ENCODE results near the gene NSRP1. TPM values are rescaled to one million over a fixed set of nuclear protein-coding genes. Genes with fewer than 3 reads are reported as not detected.
"Not testable (repeated sequence)": the region's sequence is repeated elsewhere in the genome, so short reads cannot be mapped to it uniquely, and the experiment has no call there.

NSRP1 gene
- total RNA-seq, 1 donor from 2014 or later = 35.7 TPM

- intact Hi-C loops (cut with DNase I) = no loop called here
- no peak for DNase-seq (ENCODE audit: low spot score)
Observed at GRCh38 chr17:30170415-30170987, 53.9 kb downstream of the NSRP1 start.

DNA sequence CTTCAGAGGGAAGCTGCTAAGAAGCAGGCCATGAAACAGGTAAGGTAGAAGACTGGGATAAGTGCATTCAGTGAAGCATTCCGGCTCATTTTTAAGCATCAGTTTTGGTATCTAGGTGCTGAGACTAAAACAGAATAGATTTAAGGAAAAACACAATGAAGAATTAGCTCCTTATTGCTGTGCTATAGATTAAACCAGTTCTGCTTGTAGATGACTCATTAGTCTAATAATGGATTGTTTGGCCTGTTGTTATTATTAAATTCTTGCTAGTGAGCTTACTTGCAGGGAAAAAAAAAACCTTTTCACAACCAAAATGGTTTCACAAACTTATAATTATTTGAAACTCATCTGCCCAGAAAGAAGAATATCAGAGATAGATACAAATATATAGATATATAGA lies 55.9 kb downstream of the NSRP1 start:
- intact Hi-C loops (cut with DNase I) = no loop called here
- no peak for DNase-seq (ENCODE audit: low spot score)

- DNase-seq (ENCODE audit: low spot score) = no peak
- intact Hi-C loops (cut with DNase I) = no loop called here
Observed at GRCh38 chr17:30173649-30174048, 57.0 kb downstream of the NSRP1 start.

- intact Hi-C loops (cut with DNase I) = no loop called here
- no peak for DNase-seq (ENCODE audit: low spot score)
Observed at GRCh38 chr17:30174556-30174955, 57.9 kb downstream of the NSRP1 start.

DNA sequence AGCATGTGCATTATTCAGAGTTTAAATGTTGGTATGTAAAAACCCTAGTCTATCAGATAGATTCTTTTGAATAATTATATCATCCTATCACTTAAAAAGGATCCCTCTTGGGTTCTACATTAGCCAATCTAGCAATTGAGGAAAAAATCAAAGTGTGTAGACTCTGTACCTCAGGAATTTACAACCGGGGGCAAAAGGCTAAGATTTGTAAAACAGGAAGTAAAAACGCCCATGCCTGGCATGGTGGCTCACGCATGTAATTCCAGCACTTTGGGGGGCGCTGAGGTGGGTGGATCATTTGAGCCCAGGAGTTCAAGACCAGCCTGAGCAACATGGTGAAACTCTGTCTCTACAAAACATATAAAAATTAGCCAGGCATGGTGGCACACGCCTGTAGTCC lies 60.2 kb downstream of the NSRP1 start:
- intact Hi-C loops (cut with DNase I) = no loop called here
- DNase-seq (ENCODE audit: low spot score) = no peak

- intact Hi-C loops (cut with DNase I) = loop anchor here (10.0 kb wide), 1 partner anchor 52 kb away; no protein-coding TSS in a partner anchor
- DNase-seq (ENCODE audit: low spot score) = no peak
Observed at GRCh38 chr17:30186761-30187160, 70.1 kb downstream of the NSRP1 start.

DNA sequence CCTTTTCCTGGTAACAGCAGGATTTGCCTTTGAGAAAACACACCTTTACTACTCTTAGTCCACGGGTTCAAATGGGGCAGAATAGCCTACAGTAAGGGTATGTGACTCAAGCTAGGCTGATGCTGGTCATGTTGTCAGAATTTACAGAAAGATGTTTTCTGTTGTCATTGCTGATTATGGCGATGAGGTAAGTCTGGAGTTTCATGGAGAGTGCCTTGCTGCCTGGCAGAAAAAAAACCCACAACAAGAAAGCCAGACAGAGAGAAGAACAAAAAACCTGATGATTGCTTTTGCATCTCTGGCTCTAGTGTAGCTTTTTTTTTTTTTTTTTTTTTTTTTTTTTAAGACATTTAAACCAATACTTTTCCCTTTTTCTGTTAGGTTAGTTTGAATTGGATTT lies 71.0 kb downstream of the NSRP1 start:
- DNase-seq (ENCODE audit: low spot score) = no peak
- intact Hi-C loops (cut with DNase I) = loop anchor here (10.0 kb wide), 1 partner anchor 53 kb away; no protein-coding TSS in a partner anchor

DNA sequence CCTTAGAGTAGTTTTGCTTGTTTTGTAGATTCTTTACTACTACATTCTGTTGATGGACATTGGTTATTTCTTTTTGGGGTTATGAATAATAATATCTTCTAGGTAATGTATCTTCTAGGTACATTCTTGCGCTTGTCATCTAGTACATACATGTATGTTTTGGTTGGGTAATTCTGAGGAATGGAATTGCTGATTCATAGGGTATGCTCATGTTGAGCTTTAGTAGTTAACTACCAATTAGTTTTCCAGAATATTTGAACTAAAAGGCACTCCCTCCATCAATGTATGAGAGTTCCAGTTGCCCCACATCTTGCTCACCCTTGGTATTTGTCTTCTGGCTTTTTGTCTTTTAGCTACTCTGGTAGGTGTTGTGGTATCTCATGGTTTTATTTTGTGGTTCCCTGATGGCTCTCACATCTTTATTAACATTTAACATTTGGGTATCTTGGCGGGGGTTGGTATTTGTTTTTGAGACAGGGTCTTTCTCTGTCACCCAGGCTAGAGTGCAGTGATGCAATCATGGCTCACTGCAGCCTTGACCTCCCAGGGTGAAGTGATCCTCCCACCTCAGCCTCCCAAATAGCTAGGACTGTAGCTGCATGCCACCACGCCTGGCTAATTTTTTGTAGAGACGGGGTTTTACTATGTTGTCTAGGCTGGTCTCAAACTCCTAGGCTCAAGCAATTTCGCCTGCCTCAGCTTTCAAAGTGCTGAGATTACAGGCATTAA lies 71.8 kb downstream of the NSRP1 start:
- intact Hi-C loops (cut with DNase I) = loop anchor here (10.0 kb wide), 1 partner anchor 54 kb away; no protein-coding TSS in a partner anchor
- no peak for DNase-seq (ENCODE audit: low spot score)

DNA sequence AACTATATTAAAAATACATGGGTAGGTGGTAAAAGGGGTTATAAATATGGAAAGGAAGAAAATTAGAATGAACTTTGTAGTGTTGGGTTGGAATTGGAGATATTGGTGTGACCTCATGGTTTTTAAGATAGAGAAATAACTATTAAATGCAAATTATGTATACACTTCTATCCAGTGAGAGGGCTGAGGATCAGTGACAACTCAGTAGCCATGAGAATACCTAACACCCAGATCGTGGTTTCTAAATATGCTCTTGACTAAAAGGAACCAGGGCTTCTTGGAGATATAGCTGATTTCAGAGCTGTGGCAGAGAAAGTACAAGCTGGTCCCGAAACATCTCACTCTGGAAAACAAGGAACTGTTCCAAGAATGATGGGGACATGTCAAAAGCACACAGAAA lies 74.5 kb downstream of the NSRP1 start:
- DNase-seq (ENCODE audit: low spot score) = no peak
- intact Hi-C loops (cut with DNase I) = no loop called here

DNA sequence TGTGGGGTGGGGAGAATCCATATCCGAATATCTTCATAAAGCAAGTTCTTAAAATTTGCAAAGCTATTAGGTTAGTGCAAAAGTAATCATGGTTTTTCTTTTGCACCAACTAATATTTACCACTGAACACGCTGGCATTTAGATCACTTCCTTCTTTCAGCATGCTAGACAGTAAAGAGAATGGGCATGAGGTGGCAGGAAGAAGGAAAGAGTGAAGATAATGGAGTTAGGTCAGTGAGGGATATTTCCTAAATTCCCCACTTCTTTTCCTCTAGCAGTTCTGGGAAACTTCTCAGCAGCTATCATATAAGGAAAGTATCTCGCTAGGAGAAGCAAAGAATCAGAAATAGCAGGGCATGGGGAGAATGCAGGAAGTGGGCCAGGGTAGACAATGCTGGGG lies 79.9 kb downstream of the NSRP1 start:
- intact Hi-C loops (cut with DNase I) = no loop called here

GRCh38 chr17:30197416-30197815 lies 80.8 kb downstream of the NSRP1 start:
- intact Hi-C loops (cut with DNase I) = no loop called here
- no peak for DNase-seq (ENCODE audit: low spot score)

More for the DNA sequence above, 79.9 kb downstream of the NSRP1 start:
- no peak for DNase-seq (ENCODE audit: low spot score)

- no peak for DNase-seq (ENCODE audit: low spot score)
- intact Hi-C loops (cut with DNase I) = no loop called here
Observed at GRCh38 chr17:30199600-30199999, 83.0 kb downstream of the NSRP1 start.

GRCh38 chr17:30200106-30200505 lies 83.5 kb downstream of the NSRP1 start:
- intact Hi-C loops (cut with DNase I) = no loop called here
- no peak for DNase-seq (ENCODE audit: low spot score)

- DNase-seq (ENCODE audit: low spot score); intact Hi-C loops (cut with DNase I): not testable (repeated sequence)
Observed at GRCh38 chr17:30200656-30201055, 84.0 kb downstream of the NSRP1 start.

- no peak for DNase-seq (ENCODE audit: low spot score)
Observed at GRCh38 chr17:30203471-30203981, 86.9 kb downstream of the NSRP1 start.

GRCh38 chr17:30207655-30208054 lies 91.0 kb downstream of the NSRP1 start:
- intact Hi-C loops (cut with DNase I) = no loop called here
- DNase-seq (ENCODE audit: low spot score) = no peak

More at GRCh38 chr17:30203471-30203981, 86.9 kb downstream of the NSRP1 start:
- intact Hi-C loops (cut with DNase I) = no loop called here

GRCh38 chr17:30208214-30208613 lies 91.6 kb downstream of the NSRP1 start:
- no peak for DNase-seq (ENCODE audit: low spot score)
- intact Hi-C loops (cut with DNase I) = no loop called here

DNA sequence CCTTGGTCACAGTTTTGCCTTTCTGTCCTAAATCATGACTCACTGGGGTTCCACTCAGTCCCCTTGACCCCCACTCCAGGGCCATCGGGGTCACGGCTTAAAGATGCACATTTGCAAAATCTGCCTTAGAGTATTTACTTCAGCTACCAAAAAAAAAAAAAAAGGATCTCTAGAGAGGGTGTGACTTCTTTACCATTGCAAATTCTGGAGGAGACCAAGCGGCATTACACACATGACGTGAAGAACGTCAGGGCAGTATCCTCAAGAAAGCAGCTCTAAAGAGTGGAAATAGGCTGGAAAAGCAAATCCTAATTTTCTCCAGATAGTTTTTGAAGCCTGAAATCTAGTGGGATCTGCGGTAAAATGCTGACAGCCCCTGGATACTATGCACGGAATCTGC lies 93.3 kb downstream of the NSRP1 start:
- intact Hi-C loops (cut with DNase I) = no loop called here
- no peak for DNase-seq (ENCODE audit: low spot score)

DNA sequence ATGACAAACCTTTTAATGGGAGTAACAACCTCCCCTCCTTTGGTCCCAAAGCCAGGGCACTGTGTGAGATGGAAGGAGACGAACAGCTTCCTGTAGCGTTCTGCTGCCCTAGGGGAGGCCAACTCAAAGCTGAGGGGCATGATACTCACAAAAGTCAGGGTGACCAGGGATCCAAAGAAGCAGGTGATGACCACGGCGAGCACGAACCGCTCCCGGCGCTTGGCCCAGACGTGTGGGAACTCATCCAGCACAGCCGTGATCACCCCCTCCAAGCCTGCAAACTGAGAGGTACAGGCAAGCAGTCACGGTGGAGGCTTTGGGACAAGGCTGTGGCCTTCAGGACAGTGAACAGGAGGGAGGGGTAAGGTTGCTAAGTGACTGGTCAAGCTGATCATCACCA lies 93.8 kb downstream of the NSRP1 start:
- intact Hi-C loops (cut with DNase I) = no loop called here
- no peak for DNase-seq (ENCODE audit: low spot score)

GRCh38 chr17:30210901-30211300 lies 94.3 kb downstream of the NSRP1 start:
- intact Hi-C loops (cut with DNase I) = no loop called here

GRCh38 chr17:30211371-30211770 lies 94.8 kb downstream of the NSRP1 start:
- intact Hi-C loops (cut with DNase I) = no loop called here
- DNase-seq (ENCODE audit: low spot score) = no peak

More at GRCh38 chr17:30210901-30211300, 94.3 kb downstream of the NSRP1 start:
- no peak for DNase-seq (ENCODE audit: low spot score)

Data from cardiac septum (tissue), 1 donor.